Stimulated activated naive CD8-positive, alpha-beta T cell treated with anti-CD3 and anti-CD28 coated beads, Interleukin-15, Interleukin-2, amounts not matched to agents 100 ng/mL and 50 ng/mL, for 24 hours (primary cell): ENCODE data around the gene KIF25.

Experiments
- H3K27ac Mint-ChIP-seq: one replicate; pipeline ENCODE4 v1.8.0; 2021; ENCODE audit warnings: mild to moderate bottlenecking, mixed read lengths
- H3K27me3 Mint-ChIP-seq: one replicate; pipeline ENCODE4 v1.8.0; 2021; ENCODE audit warnings: mixed read lengths
- H3K36me3 Mint-ChIP-seq: one replicate; pipeline ENCODE4 v1.8.0; 2021; ENCODE audit warnings: low read depth, mixed read lengths
- H3K4me1 Mint-ChIP-seq: one replicate; pipeline ENCODE4 v1.8.0; 2021; ENCODE audit warnings: low read depth, mixed read lengths
- H3K4me3 Mint-ChIP-seq: one replicate; pipeline ENCODE4 v1.8.0; 2021; ENCODE audit warnings: mild to moderate bottlenecking, mixed read lengths
- H3K9me3 Mint-ChIP-seq: one replicate; pipeline ENCODE4 v1.8.0; 2021; ENCODE audit warnings: mixed read lengths

The KIF25 gene

DNA sequence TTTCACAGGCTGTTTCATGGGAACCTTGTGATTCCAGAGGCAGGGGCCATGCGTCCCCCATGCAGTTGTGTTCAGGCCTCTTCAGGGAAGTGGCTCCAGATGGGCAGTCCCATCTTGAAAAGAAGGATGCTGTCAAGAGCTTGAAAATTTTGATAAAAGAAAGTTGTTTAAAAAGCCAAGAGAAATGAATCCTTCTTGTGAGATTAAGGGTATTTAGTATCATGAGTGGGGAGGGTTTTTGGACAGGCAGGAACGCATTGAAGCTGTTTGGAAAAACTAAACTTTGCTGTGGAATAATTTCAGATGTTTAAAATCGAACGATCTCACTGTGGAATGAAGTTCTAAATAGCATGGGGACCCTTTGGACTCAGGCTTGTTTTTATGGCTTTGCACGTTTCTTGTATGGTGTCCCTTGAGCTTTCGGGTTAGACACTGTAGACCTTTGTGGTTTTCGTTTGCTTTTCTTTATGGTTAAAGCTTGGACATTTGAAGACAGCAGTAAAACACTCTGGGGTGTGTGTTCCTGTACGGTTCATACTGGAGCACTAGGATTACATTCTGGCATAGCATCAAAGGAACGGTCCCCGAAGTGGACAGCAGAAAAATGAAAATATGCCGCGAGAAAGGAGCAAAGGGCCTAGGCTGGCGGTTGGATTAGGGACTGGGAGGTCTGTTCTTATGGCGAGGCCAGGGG is 18.2 kb downstream of the KIF25 start:
- no peak overlapping the region for H3K27ac Mint-ChIP-seq
- peaks cover 28% of the 10 kb centered on the region for H3K9me3 Mint-ChIP-seq
- H3K36me3 Mint-ChIP-seq, result no peaks in the 10 kb centered on the region
- H3K4me1 Mint-ChIP-seq, result no peaks in the 10 kb centered on the region
- H3K27me3 Mint-ChIP-seq, result peaks cover 3% of the 10 kb centered on the region
- no peak overlapping the region for H3K4me3 Mint-ChIP-seq

DNA sequence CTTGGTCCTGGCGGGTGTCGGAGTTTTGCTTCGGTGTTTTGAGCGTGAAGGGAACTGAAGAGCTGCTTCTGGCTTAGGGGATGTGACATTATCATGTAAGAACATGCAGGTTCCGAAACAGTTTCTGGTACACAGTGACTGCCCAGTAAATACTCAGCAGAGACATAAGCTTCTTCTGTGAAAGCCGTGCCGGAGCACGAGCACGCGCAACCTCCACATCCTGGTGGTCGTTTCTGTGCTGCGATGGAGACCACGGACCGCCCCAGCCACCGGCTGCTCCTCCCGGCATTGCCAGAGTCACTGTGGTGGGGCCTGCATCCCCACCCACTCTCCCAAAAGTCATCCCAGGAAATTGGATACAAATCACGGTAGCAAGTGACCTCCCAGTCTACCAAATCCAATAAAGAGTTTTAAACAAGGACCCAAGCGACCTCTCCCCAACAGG is 18.7 kb downstream of the KIF25 start:
- no peaks in the 10 kb centered on the region for H3K36me3 Mint-ChIP-seq
- peaks cover 3% of the 10 kb centered on the region for H3K27me3 Mint-ChIP-seq
- H3K4me3 Mint-ChIP-seq, result no peak overlapping the region
- H3K27ac Mint-ChIP-seq, result no peak overlapping the region
- peaks cover 22% of the 10 kb centered on the region for H3K9me3 Mint-ChIP-seq
- H3K4me1 Mint-ChIP-seq, result no peaks in the 10 kb centered on the region

DNA sequence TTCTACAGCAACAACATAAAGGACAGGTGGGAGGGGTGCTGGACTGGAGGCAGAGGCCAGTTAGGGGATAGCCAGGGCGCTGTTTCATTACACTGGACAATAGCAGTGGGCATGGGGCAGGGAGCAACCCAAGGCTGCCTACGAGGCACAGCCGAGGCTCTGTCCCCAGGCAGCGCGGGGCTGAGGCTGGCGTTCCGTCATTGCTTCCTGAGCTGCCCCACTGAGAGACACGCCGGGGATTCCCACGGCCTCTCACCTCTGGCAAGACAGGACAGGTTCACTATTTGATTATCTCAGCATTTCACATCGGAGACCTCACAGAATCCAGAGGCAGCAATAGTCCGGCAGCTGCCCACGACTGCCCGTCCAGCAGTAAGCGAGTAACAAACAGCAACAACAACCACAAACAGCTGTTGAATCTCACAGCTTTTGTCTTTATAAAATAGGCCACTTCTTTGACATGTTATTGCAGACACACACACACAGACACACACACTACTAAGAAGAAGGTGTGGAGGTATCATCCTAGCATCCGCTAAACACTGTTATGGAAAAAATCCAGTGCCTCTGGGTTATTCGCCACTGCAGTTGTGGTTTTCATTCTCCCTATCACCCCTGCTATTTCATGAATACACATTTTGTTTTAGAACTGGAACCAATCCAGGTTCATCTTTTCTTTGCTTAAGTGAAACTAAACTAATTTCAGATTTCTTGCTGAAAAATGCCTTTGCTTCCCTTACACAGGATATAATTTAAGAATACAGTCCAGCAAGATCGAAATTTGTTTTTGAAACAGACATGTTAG is 19.5 kb downstream of the KIF25 start:
- no peaks in the 10 kb centered on the region for H3K4me1 Mint-ChIP-seq
- no peak overlapping the region for H3K4me3 Mint-ChIP-seq
- H3K27me3 Mint-ChIP-seq, result peaks cover 3% of the 10 kb centered on the region

DNA sequence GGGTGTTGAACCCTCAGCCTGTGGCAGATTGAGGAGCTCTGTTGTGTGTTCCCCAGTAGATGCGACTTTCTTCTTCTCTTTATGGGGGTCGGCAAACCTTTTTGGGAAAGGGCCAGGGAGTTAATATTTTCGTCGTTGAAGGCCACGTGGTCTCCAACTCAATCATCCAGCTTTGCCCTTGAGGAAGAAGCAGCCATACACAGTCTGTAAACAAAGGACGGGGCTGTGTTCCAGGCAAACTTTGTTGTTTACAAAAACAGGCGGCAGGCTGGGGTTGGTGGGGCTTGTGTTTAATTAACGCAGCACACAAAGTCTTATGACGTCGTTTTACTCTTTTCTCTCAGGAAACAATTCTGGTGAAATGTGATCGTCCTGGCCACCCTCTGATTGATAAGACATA is 20.2 kb downstream of the KIF25 start:
- Mint-ChIP-seq H3K27ac (no peak overlapping the region), H3K27me3 (peaks cover 3% of the 10 kb centered on the region), H3K4me1 (no peaks in the 10 kb centered on the region), H3K4me3 (no peak overlapping the region), H3K36me3 (no peaks in the 10 kb centered on the region), H3K9me3 (peaks cover 12% of the 10 kb centered on the region)

More for the DNA sequence above, 19.5 kb downstream of the KIF25 start:
- H3K27ac Mint-ChIP-seq, result no peak overlapping the region
- H3K36me3 Mint-ChIP-seq, result no peaks in the 10 kb centered on the region
- peaks cover 15% of the 10 kb centered on the region for H3K9me3 Mint-ChIP-seq

DNA sequence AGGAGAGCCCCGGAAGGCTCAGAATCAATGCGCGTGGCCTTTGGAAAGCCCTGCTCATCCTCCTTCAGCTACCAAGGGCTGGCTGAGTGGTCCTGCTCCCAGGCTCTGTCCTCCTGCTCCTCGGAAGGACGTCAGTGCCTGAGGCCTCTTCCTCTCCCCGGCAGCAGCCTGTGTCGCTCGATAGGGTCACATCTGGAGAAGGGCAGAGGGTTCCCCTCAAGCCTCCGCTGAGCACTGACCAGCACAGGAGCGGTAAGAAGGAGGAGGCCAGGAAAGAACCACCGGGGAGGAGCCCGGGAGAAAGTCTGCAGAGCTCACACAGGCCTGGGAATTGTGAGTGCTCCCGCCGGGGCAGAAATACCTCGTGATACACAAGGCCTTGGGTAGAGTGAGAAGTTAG is 21.2 kb downstream of the KIF25 start:
- Mint-ChIP-seq H3K4me3 (no peak overlapping the region), H3K27me3 (peaks cover 3% of the 10 kb centered on the region), H3K27ac (no peak overlapping the region), H3K36me3 (no peaks in the 10 kb centered on the region), H3K9me3 (peaks cover 12% of the 10 kb centered on the region), H3K4me1 (no peaks in the 10 kb centered on the region)

DNA sequence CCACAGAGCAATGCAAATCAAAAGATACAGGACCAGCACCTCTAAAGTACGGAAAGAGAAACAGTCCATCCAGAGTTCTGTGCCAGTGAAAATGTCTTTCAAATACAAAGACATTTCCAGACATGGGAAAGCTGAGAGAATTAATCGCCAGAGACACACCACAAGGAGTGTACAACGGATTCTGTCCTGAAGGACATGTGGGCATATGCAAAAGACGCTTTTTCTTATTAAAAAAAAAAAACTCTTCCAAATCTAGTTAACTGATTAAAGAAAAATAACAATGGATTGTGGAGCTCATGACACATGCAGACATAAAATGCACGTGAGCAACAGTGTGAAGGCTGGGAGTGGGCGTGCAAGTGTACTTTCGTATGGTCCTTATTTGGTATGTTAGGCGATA is 22.8 kb downstream of the KIF25 start:
- Mint-ChIP-seq H3K9me3 (peaks cover 12% of the 10 kb centered on the region), H3K36me3 (no peaks in the 10 kb centered on the region), H3K4me3 (no peak overlapping the region), H3K4me1 (no peaks in the 10 kb centered on the region), H3K27me3 (no peaks in the 10 kb centered on the region), H3K27ac (no peak overlapping the region)

DNA sequence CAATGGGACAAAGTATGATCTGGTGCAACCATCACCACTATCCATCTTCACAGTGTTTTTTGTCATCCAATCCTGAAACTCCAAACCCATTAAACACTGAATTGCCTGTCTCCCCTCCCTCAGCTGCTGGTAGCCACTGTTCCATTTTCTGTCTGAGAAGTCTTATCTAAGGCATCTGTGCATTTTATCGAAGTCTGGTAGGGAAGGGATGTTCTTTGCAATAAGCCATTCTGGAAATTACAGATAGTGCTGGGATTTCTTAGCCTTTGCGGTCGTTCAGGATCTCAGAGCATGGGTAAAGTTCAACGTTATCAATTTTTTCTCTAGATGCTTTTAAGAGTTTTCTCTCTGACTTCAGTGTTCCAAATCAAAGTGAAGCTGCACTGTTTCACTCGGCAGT is 24.1 kb downstream of the KIF25 start:
- no peak overlapping the region for H3K27ac Mint-ChIP-seq
- H3K4me3 Mint-ChIP-seq, result no peak overlapping the region
- H3K4me1 Mint-ChIP-seq, result no peaks in the 10 kb centered on the region
- H3K27me3 Mint-ChIP-seq, result peaks cover 5% of the 10 kb centered on the region
- peaks cover 8% of the 10 kb centered on the region for H3K9me3 Mint-ChIP-seq
- H3K36me3 Mint-ChIP-seq, result no peaks in the 10 kb centered on the region

DNA sequence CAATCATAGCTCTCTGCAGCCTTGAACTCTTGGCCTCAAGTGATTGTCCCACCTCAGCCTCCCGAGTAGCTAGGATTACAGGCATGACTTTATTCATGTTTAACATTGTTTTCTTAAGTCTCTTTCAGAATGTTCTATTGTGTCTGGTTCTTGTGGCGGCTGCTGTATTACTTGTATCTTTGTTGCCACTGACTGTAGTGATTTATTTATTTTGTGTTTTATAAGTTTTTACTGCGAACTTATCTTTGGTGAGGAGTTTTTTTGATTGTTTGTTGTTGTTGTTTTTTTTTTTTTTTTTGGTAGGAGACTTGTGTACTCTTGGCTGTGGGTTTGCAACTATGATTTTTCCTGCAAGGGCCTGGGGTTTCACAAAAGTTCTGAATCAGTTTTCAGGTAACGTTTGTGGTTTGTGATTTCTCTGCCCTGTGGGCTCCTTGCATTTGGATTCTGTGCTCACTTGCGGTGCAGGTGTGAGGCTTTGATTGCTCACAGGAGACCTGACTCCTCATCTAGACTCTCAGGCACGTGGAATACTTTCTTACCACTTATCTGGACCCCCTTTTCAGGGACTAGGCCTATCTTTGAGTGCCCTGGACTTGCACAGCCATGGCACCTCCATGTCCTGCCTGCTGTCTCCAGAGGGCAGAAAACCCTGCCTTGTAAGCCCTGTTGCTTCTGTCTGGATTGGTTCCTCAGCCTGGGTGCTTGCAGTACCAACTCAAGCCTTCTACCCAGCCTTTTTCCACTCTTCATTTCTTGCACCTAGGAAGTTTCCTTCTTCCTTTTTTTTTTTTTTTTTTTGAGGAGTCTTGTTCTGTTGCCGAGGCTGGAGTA is 25.2 kb downstream of the KIF25 start:
- no peaks in the 10 kb centered on the region for H3K36me3 Mint-ChIP-seq
- peaks cover 8% of the 10 kb centered on the region for H3K9me3 Mint-ChIP-seq
- H3K4me1 Mint-ChIP-seq, result no peaks in the 10 kb centered on the region
- H3K4me3 Mint-ChIP-seq, result no peak overlapping the region
- H3K27me3 Mint-ChIP-seq, result peaks cover 8% of the 10 kb centered on the region
- H3K27ac Mint-ChIP-seq, result no peak overlapping the region

DNA sequence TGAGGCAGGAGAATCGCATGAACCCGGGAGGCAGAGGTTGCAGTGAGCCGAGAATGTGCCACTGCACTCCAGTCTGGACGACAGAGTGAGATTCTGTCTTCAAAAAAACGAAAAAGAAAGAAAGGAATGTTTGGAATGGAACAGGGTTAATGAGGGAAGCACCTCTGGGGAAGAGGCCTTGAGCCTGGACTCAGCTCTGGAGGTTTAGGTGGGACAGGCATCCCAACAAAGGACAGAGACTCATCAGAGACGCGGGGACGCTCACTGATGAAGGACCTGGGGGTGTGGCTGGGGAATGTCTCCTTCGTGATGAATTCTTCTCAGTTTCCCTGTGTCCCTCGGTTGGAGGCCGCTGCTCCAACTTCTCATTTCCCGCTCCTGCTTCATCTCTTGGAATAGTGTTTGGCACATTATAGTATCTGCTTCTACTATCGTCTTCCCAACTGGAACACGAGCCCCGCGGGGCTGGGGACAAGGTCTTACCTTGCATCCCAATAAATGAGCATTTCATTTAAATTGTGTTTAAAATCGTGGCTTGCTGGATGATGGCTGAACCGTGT is 27.6 kb downstream of the KIF25 start:
- Mint-ChIP-seq H3K4me1 (no peaks in the 10 kb centered on the region), H3K36me3 (no peaks in the 10 kb centered on the region), H3K9me3 (peaks cover 2% of the 10 kb centered on the region), H3K27ac (no peak overlapping the region), H3K27me3 (peaks cover 8% of the 10 kb centered on the region), H3K4me3 (no peak overlapping the region)

DNA sequence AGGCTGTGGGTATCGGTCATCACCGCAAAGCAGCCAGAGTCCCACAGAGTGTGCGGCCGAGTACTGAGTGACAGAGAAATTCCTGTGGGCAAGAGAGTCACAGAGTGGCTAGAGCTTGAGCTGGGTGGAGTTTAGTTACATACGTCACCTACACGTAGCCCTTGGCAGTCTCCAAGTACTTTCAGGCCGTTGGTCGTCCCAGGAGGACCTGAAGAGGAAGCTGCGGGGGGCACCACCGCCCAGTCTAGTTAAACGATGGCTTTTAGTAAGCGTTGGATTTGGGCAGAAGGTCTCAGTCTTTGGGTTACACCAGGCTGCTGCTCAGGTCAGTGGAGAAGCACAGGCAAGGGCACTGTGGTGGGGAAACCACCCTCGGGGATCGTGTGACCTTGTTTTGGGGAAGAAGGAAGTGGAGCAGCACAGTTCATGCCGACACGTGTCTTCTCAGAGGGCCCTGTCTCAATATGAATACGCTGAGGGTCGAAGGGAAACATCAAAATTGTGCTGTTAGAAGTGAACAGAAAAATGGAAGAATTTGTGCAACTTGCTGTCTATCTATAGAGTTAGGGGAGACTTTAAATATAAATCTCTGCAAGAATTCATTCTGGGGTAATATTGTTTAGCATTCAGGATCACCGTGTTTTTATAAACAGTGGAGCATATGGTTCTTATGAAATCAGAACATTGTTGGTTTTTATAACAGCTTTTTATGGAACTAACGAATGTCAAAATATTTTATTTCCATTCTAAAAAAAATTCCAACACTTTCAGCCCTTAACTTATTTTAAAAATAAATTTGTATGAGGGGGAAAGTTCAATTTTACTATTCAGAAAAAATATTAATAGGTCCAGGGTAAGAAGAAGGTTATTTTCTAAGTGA is 28.6 kb downstream of the KIF25 start:
- Mint-ChIP-seq H3K9me3 (no peaks in the 10 kb centered on the region), H3K36me3 (no peaks in the 10 kb centered on the region), H3K4me1 (no peaks in the 10 kb centered on the region), H3K27ac (no peak overlapping the region), H3K4me3 (no peak overlapping the region), H3K27me3 (peaks cover 8% of the 10 kb centered on the region)

DNA sequence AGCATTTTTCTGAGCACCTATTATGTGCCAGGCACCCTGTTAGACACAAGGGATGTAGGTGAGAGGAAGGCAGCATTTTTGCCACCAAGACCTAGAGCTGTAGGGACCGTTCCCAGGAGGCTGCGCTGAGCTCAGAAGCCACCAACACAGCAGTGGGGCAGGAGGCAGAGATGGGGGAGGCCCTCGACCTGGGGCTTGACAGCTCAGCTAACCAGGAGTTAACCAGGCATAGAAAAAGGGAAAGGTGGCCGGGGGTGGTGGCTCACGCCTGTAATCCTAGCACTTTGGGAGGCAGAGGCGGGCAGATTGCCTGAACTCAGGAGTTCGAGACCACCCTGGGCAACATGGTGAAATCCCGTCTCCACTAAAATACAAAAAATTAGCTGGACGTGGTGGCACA is 29.5 kb downstream of the KIF25 start:
- Mint-ChIP-seq H3K27ac (no peak overlapping the region), H3K27me3 (peaks cover 14% of the 10 kb centered on the region), H3K36me3 (no peaks in the 10 kb centered on the region), H3K9me3 (no peaks in the 10 kb centered on the region), H3K4me3 (no peak overlapping the region), H3K4me1 (no peaks in the 10 kb centered on the region)

DNA sequence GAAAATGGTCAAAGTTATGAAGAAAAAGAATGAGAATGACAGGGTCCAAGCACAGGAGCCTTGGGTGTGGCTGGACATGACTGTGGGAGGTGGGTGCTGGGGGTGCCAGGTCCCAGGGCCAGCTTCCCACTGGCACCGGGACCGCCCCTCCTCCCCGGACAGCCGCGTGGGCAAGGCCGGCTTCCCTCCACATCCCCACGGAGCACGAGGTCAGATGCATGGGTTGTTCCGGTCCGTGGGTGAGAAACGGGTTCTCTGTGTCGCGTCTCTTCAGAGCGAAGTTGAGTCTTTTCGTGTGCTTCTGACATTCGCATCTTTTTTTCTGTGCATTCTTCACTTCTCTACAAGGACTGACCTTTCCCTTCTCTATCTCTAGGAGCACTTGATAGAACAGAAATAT is 30.1 kb downstream of the KIF25 start:
- H3K4me3 Mint-ChIP-seq, result no peak overlapping the region

DNA sequence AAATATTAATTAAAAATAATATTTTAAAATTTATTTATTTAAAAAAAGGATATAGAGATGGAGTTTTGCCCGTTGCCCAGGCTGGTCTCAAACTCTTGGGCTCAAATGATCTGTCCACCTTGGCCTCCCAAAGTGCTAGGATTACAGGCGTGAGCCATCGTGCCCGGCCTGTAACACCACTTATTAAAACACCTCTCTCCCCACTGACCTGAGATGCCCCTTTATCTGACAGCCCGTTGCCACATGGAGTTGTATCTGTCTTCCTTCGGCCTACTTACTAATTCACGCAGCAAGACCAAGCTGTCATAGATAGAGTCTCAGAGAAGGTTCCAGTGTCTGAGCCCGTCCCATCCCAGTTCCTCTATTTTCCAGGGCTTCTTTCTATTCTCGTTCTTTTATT is 30.7 kb downstream of the KIF25 start:
- Mint-ChIP-seq H3K27ac (no peak overlapping the region), H3K9me3 (no peaks in the 10 kb centered on the region), H3K4me3 (no peak overlapping the region)

More for the DNA sequence above, 30.1 kb downstream of the KIF25 start:
- no peak overlapping the region for H3K27ac Mint-ChIP-seq
- H3K4me1 Mint-ChIP-seq, result no peaks in the 10 kb centered on the region
- H3K27me3 Mint-ChIP-seq, result peaks cover 14% of the 10 kb centered on the region
- H3K9me3 Mint-ChIP-seq, result no peaks in the 10 kb centered on the region
- H3K36me3 Mint-ChIP-seq, result no peaks in the 10 kb centered on the region

More for the DNA sequence above, 30.7 kb downstream of the KIF25 start:
- Mint-ChIP-seq H3K4me1 (no peaks in the 10 kb centered on the region), H3K27me3 (peaks cover 14% of the 10 kb centered on the region), H3K36me3 (no peaks in the 10 kb centered on the region)
